Osteoblast (primary cell): ENCODE data around the gene HOXA3. TPM values are rescaled to one million over a fixed set of nuclear protein-coding genes. Genes with fewer than 3 reads are reported as not detected.

ENCODE experiments used
- DNase-seq: peaks from one replicate; pipeline ENCODE4 v3.0.0; 2011; ENCODE audit warnings: low spot score, mixed read lengths; ENCODE audit not compliant: insufficient read length; ENCODE audit errors: missing footprints
- H2AFZ ChIP-seq: 2 replicates; pipeline ENCODE4 v1.6.0; 2011; ENCODE audit warnings: mild to moderate bottlenecking, low read length
- H3K27ac ChIP-seq: 2 replicates; pipeline ENCODE4 v1.5.1; 2011; ENCODE audit warnings: mild to moderate bottlenecking, low read depth, low read length, moderate library complexity
- H3K27me3 ChIP-seq: 2 replicates; pipeline ENCODE4 v1.6.0; 2012; ENCODE audit warnings: mild to moderate bottlenecking, control low read depth, inconsistent platforms, low read length, moderate library complexity; ENCODE audit not compliant: insufficient read depth
- H3K36me3 ChIP-seq: 2 replicates; pipeline ENCODE4 v1.5.1; 2011; ENCODE audit warnings: mild to moderate bottlenecking, low read length, control low read depth, moderate library complexity; ENCODE audit not compliant: insufficient read depth
- H3K4me1 ChIP-seq: 2 replicates; pipeline ENCODE4 v1.5.1; 2011; ENCODE audit warnings: mild to moderate bottlenecking, low read length, control low read depth, moderate library complexity; ENCODE audit not compliant: insufficient read depth
- H3K4me2 ChIP-seq: 2 replicates; pipeline ENCODE4 v1.6.0; 2011; ENCODE audit warnings: mild to moderate bottlenecking, low read length; ENCODE audit not compliant: insufficient read depth
- H3K4me3 ChIP-seq: fragments of 200-600 bp; sonication (generic); 3 replicates; pipeline ENCODE4 v1.5.1; 2012; ENCODE audit warnings: mild to moderate bottlenecking, low read length, inconsistent platforms; ENCODE audit not compliant: insufficient read depth
- H3K79me2 ChIP-seq: 2 replicates; pipeline ENCODE4 v1.6.0; 2012; ENCODE audit warnings: mild to moderate bottlenecking, low read length, control low read depth, inconsistent platforms; ENCODE audit not compliant: insufficient read depth
- H3K9me3 ChIP-seq: 2 replicates; pipeline ENCODE4 v1.5.1; 2011; ENCODE audit warnings: low read depth, low read length, control low read depth
- H4K20me1 ChIP-seq: 2 replicates; pipeline ENCODE4 v1.6.0; 2012; ENCODE audit warnings: mild to moderate bottlenecking, low read length, control low read depth; ENCODE audit not compliant: insufficient read depth
- CTCF ChIP-seq: IDR thresholded peaks from 2 replicates; pipeline ENCODE4 v1.5.1; 2011; ENCODE audit warnings: mild to moderate bottlenecking, low read depth, low read length, moderate library complexity; ENCODE audit errors: extremely low read depth
- small RNA-seq: library from RNA; depleted of rRNA; stranded (forward); fragments of <200 nt; gene quantifications from one replicate; pipeline ENCODE3, GENCODE V24; 2012
- total RNA-seq: library from RNA; depleted of rRNA; stranded (reverse); fragments of >200 nt; gene quantifications from 2 replicates; pipeline ENCODE4 v1.2.3, GENCODE V29; 2012

HOXA3 gene
- total RNA-seq, 1 donor, result 4.0 TPM

- H4K20me1 ChIP-seq, result no peaks in the 10 kb centered on the region
- H3K4me3 ChIP-seq, result no peak overlapping the region
- no peaks in the 10 kb centered on the region for H3K36me3 ChIP-seq
- H3K27me3 ChIP-seq, result no peaks in the 10 kb centered on the region
- no peaks in the 10 kb centered on the region for H3K79me2 ChIP-seq
- no peaks in the 10 kb centered on the region for H3K9me3 ChIP-seq
- H2AFZ ChIP-seq, result peak overlapping the region; percentile 45
- DNase-seq, result no peak
- TF ChIP-seq CTCF, result no peak
- peaks cover 24% of the 10 kb centered on the region for H3K4me1 ChIP-seq
- H3K4me2 ChIP-seq, result peak overlapping the region; percentile 22
- H3K27ac ChIP-seq, result peak overlapping the region; percentile 68
Measured at GRCh38 chr7:27064159-27064558, 88.2 kb downstream of the HOXA3 start.

GRCh38 chr7:27062946-27063345 is 89.4 kb downstream of the HOXA3 start:
- Histone ChIP-seq H3K79me2 (no peaks in the 10 kb centered on the region), H3K9me3 (no peaks in the 10 kb centered on the region), H3K27me3 (no peaks in the 10 kb centered on the region), H4K20me1 (no peaks in the 10 kb centered on the region), H3K27ac (no peak overlapping the region), H3K4me3 (no peak overlapping the region), H3K36me3 (no peaks in the 10 kb centered on the region), H2AFZ (no peak overlapping the region), H3K4me2 (no peak overlapping the region), H3K4me1 (peaks cover 24% of the 10 kb centered on the region)
- DNase-seq, result no peak
- TF ChIP-seq CTCF, result no peak

Small RNA genes lying within 50 kb of the gene (small RNA-seq; reads per million reads assigned to genes)
- not detected for gene AC004080.5
- not detected for gene RF01977
- not detected for gene RF02140
- not detected for gene RF02141

Other genes with a start within 250 kb of the HOXA3 start
- gene HOXA1, start 56.6 kb downstream of the HOXA3 start, total RNA-seq, result 0.72 and 1.5 TPM in 2 replicates
- gene HOXA2, start 49.9 kb downstream of the HOXA3 start, total RNA-seq, result 0.36 and 0.59 TPM in 2 replicates
- 0.72 and 1.2 TPM in 2 replicates for gene HOXA4, start 21.8 kb downstream of the HOXA3 start, total RNA-seq
- 3.2 and 5.8 TPM in 2 replicates for gene HOXA5, start 8.9 kb downstream of the HOXA3 start, total RNA-seq
- 5.0 and 7.6 TPM in 2 replicates for gene HOXA6, start 4.8 kb downstream of the HOXA3 start, total RNA-seq
- gene HOXA7, start 4.1 kb upstream of the HOXA3 start, total RNA-seq, result 3.6 and 4.4 TPM in 2 replicates
- gene HOXA9, start 13.0 kb upstream of the HOXA3 start, total RNA-seq, result 15.3 and 19.5 TPM in 2 replicates
- 32.1 and 43.1 TPM in 2 replicates for gene HOXA10, start 21.7 kb upstream of the HOXA3 start, total RNA-seq
- 14.4 and 15.2 TPM in 2 replicates for gene HOXA11, start 32.6 kb upstream of the HOXA3 start, total RNA-seq
- gene HOXA13, start 47.5 kb upstream of the HOXA3 start, total RNA-seq, result 6.2 and 8.0 TPM in 2 replicates
- not detected in 2 replicates for gene EVX1, start 90.2 kb upstream of the HOXA3 start, total RNA-seq